ENCODE data around the gene CLASRP.

CLASRP gene

DNA sequence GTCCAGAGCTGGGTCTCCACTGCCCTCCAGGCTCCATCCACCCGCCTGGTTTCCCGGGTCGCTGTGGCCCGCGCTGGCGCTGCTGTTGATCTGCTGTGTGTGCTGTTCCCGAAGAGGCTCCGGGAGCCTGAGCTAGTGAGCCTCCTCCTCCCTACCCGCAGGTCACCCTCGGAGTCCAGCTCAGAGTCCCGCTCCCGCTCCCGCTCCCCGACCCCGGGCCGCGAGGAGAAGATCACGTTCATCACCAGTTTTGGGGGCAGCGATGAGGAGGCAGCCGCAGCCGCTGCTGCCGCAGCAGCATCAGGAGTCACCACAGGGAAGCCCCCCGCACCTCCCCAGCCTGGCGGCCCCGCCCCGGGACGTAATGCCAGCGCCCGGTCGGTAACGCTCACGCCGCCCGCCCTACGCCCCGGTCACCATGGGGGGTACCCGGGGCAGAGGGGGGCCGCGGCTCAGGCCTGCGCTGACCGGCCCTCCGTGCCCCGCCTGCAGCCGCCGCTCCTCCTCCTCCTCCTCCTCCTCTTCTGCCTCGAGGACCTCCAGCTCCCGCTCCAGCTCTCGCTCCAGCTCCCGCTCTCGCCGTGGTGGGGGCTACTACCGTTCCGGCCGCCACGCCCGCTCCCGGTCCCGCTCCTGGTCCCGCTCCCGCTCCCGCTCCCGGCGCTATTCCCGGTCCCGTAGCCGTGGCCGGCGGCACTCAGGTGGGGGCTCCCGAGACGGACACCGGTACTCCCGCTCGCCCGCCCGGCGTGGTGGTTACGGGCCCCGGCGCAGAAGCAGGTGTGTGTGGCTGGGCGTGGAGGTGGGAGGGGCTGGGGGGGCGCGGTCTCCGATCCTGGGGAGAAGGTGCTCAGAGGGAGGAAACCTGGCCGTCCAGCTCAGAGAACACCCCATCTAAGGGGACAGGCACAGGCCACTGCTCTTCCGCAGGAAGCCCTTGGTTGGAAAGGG is 25.3 kb downstream of the CLASRP start:
- no peak for DNase-seq

GRCh38 chr19:45066921-45067661 is 28.2 kb downstream of the CLASRP start:
- DNase-seq: no peak

DNA sequence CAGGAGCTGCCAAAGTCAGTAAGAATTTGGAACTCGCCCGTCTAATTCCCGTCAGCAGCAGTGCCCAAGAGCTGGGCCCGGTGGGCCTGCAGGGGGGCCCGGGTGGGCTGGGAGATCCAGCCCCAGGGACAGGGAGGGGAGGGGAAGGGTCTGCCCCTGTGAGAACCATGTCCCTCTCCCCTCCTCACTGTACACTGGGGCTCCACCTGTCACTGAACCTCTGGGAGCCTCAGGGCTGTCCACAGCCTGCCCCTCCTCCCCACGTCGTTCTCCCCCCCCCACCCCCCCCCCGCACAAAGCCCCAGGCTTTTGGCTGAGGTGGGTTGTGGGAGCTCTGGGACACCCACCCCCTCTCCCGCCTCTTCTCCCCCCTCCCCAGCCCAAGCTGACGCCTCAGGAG is 29.2 kb downstream of the CLASRP start:
- DNase-seq: no peak

- DNase-seq: no peak
Observed at GRCh38 chr19:45069056-45069455, 30.2 kb downstream of the CLASRP start.

DNA sequence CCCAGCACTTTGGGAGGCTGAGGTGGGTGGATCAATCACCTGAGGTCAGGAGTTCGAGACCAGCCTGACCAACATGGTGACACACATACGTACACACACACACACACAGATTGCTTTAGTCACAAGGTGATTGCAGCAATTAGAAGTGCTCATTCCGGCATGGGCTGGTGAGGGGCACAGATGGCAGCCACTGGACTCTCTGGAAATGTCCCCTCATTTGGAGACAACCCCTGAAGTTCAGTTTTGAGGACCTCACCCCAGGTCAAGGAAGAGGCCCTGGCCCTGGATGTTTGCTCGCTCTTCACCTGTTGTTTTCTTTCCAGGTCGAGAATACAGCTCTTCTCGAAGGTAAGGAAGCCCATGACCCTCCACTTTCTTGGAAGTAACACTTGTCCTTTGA is 31.4 kb downstream of the CLASRP start:
- DNase-seq: no peak

DNA sequence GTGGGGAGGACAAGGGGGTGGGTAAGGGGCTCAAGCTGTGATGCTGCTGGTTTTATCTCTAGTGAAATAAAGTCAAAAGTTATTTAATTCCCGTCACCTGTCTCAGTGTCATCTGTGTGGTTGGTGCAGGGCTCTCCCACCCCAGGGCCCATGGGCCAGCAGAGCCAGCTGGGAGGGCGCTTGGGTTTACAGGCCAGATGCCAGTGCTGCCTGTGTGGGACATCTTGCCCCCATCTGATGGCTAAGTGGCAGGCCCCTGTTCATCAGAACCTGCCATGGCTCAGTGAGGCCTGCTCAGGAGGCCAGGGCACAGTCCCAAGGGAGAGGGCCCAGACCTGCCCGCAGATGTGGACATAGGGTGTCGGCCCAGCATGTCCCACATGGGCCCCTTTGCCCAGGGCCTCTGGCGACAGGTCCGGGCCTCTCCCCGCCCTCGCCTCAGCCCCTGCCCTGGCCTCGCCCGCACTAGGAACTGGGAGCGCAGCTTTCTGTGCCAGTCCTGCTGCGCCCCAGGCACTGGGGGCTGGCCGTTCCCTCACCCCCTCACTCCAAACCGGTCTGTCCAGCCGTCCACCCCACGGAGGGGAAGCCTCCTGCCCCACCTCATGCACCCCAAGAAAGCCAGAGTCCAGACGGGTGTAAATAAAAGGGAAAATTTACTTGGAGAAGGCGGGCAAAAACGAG is 32.2 kb downstream of the CLASRP start:
- no peak for DNase-seq

DNA sequence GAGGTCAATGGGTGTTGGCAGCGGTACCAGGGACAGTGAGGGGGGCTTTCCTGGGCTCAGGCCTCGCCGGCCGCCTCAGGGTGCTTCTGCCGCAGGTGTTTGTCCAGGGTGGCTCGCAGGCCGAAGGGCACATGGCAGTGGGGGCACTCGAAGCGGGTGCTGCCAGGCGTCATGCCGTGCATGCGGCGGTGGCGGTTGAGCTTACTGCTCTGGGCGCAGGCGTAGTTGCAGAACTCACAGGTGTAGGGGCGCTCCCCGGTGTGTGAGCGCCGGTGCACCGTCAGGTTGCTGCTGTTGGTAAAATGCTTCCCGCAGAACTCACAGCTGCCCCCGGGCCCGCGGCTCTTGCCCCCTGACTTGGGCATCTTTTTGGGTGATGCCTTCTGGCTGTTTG is 32.7 kb downstream of the CLASRP start:
- DNase-seq: no peak

DNA sequence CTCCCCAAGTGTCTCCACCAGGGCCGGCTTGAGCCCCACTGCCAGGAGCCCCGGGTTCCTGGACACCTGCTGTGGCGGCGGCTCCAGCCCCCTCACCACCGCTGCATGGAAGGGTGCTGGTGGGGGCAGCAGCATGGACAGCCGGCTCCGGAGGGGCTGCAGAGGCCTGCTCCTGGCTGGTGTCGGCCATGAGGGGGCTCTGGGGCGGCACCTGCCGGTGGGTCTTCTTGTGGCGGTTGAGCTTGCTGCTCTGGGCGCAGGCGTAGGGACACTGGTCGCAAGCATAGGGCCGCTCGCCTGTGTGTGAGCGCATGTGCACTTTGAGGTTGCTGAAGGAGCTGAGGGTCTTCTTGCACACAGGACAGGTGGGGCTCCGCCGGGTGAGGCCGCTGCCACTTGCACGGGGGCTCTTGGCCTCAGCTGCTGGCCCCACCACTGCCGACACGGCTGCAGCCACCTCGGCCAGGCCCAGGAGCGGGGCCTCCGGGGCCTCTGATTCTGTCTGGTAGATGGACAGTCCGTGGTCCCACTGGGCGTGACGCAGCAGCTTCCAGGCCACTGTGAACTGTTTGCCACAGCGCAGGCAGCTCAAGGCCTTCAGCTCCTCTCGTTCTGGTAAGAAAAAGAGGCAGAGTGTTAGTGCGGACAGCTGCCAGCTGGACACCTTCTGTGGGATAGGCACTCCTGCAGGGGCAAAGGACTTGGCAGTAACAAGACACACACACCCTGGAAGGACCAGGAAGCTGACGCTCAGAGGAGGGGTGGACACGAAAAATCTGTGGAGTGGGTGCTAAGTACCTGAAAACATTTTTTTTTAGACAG is 33.3 kb downstream of the CLASRP start:
- no peak for DNase-seq

GRCh38 chr19:45074744-45075300 is 36.0 kb downstream of the CLASRP start:
- DNase-seq: no peak

DNA sequence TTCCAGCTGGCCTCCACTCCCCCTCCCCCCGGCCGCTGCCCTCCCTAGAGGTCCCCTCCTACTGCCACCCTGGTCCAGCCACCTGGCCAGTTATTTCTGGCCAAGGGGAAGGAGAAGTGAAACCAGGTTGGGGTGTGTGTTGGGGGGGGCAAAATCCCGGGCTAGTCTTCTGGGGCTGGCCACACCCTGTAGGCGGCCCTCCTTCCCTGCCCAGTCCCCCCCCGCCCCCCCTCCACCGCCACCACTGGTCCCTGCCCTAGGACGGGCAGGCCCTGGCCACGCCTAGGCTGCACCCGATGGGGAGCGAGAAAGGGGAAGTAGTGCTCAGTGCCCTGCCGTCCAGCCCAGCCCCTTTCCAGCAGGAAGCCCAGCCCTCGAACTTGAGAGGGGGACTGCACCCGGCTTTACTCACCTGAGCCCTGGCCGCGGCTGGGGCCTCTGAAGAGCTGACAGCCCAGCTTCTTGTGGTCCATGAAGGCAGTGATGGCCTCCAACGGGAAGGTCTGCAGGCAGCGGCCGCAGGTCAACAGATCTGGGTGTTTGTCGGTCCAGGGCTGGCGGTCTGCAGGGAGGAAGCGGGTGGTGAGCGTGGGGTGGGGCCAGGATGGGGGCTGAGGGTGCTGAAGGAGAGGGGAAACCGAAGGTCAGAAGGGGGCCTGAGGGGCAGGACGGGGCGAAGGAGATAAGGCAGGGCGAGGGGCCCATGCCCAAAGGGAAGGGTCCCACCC is 36.6 kb downstream of the CLASRP start:
- peak; percentile 69 for DNase-seq

GRCh38 chr19:45076029-45076850 is 37.4 kb downstream of the CLASRP start, which contains the start of gene ZNF296:
TSS of gene ZNF296 (minus strand) at chr19:45076478. CDS start at chr19:45076373, 105 bp downstream.
- peak; percentile 91 for DNase-seq

DNA sequence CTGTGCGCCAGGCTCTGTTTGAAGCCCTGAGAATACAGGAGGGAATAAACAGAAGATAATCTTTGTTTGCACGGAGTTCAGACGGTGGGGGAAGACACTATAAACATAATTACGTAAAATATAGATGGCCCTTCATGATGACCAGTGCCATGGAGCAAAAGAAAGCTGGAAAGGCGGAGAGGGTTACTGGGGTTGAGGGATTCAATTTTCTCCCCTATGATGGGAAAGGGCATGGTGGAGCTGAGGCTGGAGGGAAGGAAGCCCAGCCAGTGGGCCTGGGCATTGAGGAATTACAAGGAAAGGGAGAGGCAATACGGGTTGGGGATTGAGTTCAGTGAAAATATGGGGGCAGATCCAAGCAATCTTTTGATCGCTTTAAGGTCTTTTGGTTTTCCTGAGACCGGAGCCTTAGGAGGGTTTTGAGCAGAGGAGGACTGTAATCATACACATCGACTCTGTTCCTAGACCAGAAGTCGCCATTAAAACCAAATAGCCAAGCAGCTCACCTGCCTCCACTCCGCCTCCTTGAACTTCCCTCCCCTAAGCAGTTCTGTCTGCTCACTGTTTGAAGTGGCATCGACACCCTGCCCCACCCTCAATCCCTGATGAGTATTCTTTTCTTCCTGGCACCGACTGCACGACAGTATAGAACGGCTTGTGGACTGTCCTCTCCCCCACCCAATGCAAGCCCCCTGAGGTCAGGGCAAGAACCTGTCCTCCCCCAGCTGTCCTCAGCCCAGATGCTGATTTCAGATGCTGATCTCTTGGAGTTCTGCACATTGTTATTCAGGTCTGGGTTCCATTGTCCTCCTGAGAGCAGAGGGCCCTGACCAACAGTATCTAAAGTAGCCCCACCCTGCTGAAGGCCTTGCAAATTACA is 38.2 kb downstream of the CLASRP start:
- DNase-seq: no peak

DNA sequence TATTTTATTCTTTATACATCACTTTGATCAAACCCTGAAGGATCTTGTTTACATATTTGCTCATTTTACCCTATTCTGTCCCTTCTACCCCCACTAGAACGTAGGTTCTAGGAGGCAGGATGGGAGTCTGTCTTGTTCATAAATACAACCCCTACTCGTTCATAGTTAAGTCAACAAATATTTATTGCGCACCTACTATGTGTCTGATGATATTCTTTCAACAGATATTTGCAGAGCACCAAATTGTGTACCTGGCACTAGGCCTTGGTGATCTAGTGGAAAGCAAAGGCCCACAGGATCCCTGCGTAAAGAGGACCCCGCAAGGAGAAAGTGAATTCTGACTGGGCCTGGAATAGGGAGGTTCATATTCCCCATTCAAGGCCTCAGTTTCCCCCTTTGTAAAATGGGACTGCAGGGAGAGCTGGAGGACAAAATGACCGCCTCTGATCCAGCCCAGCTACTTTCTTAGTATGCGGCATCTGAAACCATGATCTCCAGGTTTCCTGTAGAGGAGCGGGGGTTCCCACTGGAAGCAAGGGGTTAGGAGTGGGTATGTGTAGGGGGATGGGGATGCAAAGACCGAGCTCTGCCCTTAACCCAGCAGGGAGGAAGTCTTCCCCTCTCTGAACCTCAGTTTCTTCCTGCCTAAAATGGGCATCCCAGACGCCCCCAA is 39.7 kb downstream of the CLASRP start:
- DNase-seq: no peak

- DNase-seq: peak; percentile 88
Observed at GRCh38 chr19:45079063-45079910, 40.4 kb downstream of the CLASRP start, which contains the start of gene GEMIN7. TSS of gene GEMIN7 (plus strand) at chr19:45079260. CDS start at chr19:45090115, 10,855 bp downstream.

- DNase-seq: no peak
Observed at GRCh38 chr19:45079911-45080370, 41.1 kb downstream of the CLASRP start.

DNA sequence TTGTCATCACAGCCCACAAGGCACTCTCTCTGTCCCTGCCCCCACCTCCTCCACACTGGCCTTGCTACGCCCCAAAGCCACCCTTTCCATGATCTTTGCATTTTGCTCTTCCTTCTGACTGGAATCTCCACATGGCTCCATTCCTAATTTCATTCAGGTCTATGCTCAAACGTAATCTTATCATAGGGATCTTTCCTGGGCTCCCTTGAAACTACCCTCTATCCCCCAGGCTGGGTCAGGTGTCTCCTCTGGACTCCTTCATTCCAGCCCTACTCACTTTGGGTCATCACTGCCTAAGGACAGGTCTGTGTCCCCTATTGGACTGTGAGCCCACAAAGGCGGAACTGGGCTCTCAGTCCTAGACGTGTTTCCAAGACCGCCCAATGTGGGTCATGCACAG is 43.3 kb downstream of the CLASRP start:
- DNase-seq: no peak

GRCh38 chr19:45086480-45086879 is 47.6 kb downstream of the CLASRP start:
- no peak for DNase-seq

DNA sequence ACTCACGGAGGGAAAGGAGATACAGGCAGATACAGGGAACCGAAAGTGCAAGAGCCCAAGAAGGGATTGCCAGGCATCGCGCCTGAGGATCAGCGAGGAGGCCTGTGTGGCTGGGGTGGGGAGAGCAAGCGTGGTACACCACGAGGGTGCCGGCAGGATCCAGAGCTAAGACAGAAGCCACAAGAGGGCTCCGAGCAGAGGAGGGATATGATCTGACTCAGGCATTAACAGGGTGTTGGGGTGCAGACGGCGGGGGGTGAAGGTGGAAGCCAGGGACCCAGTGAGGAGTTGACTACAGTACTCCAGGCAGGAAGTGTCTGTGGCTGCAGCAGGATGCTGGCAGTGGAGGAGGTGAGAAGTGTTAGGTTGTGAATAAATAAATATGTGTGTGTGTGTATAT is 48.7 kb downstream of the CLASRP start:
- DNase-seq: peak; percentile 76
